GM10248 (cell line): ENCODE measurements around the gene CFH.
"Not testable (repeated sequence)": the region's sequence is repeated elsewhere in the genome, so short reads cannot be mapped to it uniquely, and the experiment has no call there.

Source experiments
- CTCF ChIA-PET: fragments of 300-600 bp; sonication (Branson Sonifier 250); formaldehyde crosslinking; extraction: SDS; loops from one replicate; lab custom pipeline; 2021; ENCODE audit warnings: antibody characterized with exemption; lab: Yijun Ruan, JAX
- POLR2A ChIA-PET: fragments of 350-650 bp; sonication (Branson Sonifier 250); formaldehyde crosslinking; extraction: SDS; loops from one replicate; lab custom pipeline; 2020; ENCODE audit warnings: antibody characterized with exemption; lab: Yijun Ruan, JAX
- DNase-seq: peaks from one replicate; pipeline ENCODE4 v3.0.0; 2012; ENCODE audit errors: extremely low spot score
- TF ChIP-seq, protein P1 (sequence below): IDR thresholded peaks from 2 replicates; pipeline ENCODE4 v1.5.1; 2012; ENCODE audit warnings: mild to moderate bottlenecking, low read depth; ENCODE audit errors: extremely low read depth, missing control alignments, control extremely low read depth

CFH gene

DNA sequence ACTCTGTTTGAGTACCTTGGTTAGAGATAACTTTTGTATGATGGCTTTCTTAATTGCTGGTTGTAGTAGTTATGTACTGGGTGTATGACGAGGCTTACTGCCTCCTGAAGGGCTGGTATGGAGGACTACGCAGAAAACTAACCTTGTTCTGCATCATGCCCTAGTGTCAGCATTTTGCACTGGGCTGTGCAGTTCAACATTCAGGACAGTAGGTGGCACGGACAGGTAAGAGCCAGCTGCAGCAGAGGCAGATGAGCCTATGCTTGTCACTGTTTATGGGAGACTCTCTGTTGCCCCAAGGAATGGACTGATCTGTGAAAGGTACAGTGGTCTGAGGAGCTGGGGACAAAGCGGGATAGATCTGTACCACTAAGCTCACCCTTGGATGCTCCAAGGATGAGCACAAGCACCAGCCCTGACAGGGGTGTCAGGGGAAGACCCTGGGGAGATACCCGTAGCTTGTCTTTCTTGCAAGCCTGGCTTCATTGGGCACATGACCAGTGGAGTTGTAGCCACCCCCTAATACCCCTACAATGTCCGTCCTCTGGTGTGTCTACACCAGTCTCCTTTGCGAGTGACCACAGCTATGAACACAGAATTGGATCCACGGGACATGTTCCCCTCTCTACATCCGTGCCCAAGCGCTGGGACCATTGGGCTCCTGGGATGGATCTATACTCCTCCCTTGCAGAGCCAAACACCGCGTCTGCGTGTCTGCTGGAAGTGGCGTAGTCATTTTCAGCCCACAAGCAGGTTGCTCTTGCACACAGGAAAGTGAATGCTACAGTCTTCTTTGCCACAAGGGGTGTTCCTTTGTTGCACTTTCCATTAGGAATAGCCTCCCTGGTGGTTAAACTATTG lies 71.7 kb downstream of the CFH start:
- POLR2A ChIA-PET: no interaction called here
- DNase-seq: peak; percentile 31
- CTCF ChIA-PET: interaction anchor here (0.8 to 2.6 kb wide), 6 partner anchors 8 to 634 kb away, joined by 3 to 10 read pairs (median 3); no protein-coding TSS in a partner anchor
- TF ChIP-seq, protein P1, sequence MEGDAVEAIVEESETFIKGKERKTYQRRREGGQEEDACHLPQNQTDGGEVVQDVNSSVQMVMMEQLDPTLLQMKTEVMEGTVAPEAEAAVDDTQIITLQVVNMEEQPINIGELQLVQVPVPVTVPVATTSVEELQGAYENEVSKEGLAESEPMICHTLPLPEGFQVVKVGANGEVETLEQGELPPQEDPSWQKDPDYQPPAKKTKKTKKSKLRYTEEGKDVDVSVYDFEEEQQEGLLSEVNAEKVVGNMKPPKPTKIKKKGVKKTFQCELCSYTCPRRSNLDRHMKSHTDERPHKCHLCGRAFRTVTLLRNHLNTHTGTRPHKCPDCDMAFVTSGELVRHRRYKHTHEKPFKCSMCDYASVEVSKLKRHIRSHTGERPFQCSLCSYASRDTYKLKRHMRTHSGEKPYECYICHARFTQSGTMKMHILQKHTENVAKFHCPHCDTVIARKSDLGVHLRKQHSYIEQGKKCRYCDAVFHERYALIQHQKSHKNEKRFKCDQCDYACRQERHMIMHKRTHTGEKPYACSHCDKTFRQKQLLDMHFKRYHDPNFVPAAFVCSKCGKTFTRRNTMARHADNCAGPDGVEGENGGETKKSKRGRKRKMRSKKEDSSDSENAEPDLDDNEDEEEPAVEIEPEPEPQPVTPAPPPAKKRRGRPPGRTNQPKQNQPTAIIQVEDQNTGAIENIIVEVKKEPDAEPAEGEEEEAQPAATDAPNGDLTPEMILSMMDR: peak; percentile 72

DNA sequence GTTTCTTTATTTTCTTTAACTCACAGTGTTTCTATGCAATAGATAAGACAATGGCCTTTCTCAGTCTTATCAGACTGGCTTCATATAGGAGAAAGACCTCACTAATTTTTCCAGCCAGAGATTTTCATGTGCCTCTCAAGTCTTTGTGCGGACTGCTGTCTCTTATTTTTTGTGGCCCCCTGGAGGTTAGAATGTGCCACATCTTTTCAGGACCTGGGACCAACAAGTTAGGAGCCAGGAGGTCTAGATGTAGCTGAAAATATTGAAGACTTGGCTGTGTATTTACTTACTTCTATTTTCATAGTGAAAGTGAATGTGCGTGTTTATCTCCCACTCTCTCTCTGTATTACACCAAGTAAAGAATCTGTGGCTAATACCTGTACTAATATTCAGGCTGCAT lies 80.7 kb downstream of the CFH start:
- ChIA-PET POLR2A (no interaction called here), CTCF (interaction anchor here (1.1 to 1.9 kb wide), 3 partner anchors 9 to 14 kb away, joined by 3 to 10 read pairs (median 7); no protein-coding TSS in a partner anchor)
- DNase-seq: no peak
- TF ChIP-seq, protein P1: no peak

DNA sequence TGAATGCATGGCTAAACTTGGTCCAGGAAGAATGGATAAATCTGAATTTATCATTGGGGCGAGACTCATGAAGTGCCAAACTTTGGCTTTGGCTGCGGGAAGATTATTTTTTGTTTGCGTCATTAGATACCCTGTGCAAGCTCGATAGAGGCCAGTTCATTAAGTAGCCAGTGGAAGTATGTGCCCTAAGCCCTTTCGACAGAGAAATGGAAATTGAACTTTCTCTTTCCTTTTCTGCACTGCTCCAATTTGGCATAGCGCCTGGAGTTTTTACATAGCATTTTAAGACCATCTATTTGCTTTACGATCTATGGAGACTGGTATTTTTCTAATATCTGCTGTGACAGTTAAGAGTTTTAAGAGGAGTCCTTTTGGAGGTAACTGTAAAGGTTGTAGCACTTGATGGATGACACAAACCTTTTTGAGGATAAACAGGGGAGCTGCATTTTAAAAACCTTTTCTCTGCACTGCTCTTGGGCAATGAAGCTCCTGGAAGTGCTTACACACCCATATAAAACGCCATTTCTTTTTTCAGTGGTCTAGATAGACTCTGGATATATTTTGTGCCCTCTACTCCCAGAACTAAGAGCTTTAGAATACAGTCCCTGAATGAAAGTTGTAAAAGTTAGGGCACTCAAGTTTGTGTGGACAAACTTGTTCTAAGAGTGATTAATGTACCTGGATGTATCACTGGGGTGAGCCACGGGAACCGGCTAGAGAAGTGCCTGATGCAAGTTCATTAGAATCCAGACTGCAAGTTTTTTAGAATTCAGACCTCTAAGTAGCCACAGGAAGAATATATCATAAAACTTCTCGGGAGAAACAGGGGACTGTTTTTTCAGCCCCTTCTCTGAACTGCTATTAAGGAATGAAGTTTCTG lies 81.5 kb downstream of the CFH start:
- ChIA-PET CTCF (interaction anchor here (1.1 to 1.9 kb wide), 3 partner anchors 9 to 15 kb away, joined by 3 to 10 read pairs (median 7); no protein-coding TSS in a partner anchor), POLR2A (no interaction called here)
- TF ChIP-seq, protein P1: no peak

DNA sequence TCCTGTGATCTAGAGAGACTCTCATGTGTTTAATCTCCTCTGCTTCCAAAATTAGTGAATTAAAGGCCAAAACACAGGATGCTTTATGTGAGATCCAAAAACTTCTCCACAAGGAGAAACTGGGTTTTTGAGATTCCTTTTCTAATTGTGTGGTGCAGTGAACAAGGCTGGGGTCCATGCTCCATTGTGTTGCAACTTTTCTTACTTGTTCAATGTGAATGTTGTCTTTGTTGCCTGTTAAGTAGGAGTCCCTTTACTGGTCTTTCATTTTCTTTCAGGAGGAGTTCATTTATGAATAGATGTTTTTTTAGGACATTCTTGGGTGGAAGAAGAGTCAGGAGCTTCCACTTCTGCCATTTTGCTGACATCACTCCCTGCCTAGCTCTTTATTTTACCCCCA lies 82.2 kb downstream of the CFH start:
- TF ChIP-seq, protein P1: no peak
- DNase-seq: no peak
- POLR2A ChIA-PET: no interaction called here
- CTCF ChIA-PET: interaction anchor here (1.6 to 1.9 kb wide), 2 partner anchors 8 to 11 kb away, joined by 7 to 10 read pairs; no protein-coding TSS in a partner anchor

More for the DNA sequence above, 81.5 kb downstream of the CFH start:
- DNase-seq: no peak

DNA sequence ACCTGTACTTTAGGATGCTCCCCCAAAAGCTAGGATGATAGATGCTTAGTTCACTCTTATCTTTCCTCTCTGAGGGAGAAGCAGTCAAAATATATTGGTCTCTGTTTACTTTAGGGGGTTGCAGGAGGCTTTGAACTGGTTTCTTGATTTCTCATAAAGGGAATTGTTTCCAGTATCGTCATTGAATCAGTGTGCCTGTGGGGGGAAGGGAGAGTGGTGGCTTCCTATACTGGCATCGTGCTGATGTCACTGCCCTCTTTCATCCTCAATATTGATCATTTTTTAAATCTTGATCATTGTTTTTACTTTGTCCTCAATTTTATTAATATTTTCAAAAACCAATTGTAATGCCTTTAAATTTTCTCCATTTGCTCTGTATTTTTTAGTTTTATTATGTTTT lies 82.6 kb downstream of the CFH start:
- POLR2A ChIA-PET: no interaction called here
- TF ChIP-seq, protein P1: no peak
- no peak for DNase-seq
- CTCF ChIA-PET: interaction anchor here (1.9 kb wide), 1 partner anchor 8 kb away, joined by 7 read pairs; no protein-coding TSS in a partner anchor

DNA sequence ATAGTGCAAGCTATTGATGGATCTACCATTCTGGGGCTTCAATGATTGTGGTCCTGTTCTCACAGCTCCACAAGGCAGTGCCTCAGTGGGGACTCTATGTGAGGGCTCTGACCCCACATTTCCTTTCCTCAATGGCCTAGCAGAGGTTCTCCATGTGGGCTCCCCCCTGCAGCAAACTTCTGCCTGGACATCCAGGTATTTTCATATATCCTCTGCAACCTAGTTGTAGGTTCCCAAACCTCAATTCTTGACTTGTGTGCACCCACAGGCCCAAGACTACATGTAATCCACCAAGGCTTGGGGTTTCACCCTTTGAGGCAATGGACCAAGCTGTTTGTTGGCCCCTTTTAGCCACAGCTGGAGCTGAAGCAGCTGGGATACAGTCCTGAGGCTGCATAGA lies 86.9 kb downstream of the CFH start:
- POLR2A ChIA-PET: no interaction called here
- TF ChIP-seq, protein P1: no peak
- CTCF ChIA-PET: no interaction called here
- no peak for DNase-seq

DNA sequence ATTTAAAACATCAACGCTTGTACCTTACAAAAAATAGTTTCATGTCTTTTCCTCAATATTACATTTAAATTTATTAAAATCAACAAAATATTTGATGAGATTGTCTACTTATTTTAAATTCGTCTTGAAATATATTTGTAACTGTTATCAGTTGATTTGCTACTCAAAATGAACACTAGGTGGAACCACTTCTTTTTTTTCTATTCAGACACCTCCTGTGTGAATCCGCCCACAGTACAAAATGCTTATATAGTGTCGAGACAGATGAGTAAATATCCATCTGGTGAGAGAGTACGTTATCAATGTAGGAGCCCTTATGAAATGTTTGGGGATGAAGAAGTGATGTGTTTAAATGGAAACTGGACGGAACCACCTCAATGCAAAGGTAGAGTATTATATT lies 91.4 kb downstream of the CFH start:
- POLR2A ChIA-PET, CTCF ChIA-PET: not testable (repeated sequence)
- DNase-seq: peak; percentile 6

DNA sequence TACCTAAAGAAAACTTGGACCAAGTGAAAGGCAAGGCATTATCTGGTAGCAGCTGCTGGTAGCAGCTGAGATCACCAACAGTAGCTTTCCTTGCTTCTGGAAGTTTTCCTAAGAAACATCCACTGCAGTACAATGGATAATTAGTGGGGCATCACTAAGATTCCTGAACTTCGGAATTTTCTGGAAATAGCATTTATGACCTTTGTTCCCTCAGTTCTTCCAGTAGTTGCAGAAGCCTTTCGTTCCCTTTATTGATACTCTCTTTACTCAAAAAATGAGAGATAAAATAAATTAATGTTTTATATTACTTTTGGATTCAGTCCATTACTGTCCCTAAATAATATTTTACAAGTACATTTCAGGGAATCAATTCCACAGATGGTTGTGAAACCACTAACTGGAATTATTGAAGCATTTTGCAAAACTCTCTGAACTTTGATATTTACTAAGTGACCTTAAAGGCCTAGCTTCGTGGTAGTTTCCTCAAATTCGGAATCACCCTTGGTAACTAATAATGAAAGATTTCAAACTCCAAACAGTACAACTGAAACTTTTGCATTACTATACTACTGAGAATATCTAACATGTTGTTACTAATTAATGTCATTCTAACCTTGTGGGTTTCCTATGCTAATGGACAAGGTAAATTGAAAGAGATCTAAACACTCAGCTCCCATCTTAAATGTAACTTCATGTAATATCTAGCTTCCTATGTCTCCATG lies 113.3 kb downstream of the CFH start:
- DNase-seq, POLR2A ChIA-PET, CTCF ChIA-PET: not testable (repeated sequence)

DNA sequence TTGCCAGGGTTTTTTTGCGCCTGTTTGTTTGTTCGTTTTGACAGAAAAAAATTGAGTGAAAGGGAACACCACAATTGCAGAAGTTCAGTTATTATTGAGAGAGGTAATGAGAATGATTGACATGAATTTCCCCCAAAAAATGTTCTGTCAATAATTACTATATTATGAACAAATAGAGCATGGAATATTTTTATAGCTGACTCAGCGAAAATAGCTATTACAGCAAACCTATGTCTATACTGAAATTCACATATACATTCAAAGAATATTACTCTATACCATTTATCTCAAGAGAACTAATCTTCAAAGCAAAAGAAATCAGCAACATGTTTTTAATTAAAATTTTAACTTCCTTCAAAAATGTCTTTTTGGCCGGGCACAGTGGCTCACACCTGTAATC lies 118.0 kb downstream of the CFH start:
- DNase-seq, POLR2A ChIA-PET, CTCF ChIA-PET: not testable (repeated sequence)
